GM18511 (cell line): ENCODE results near the gene MATN1.

Source experiments
- ATAC-seq: cut with Tn5 transposase; IDR thresholded peaks from one replicate; pipeline ENCODE4 v1.9.1; 2021; ENCODE audit warnings: mild to moderate bottlenecking, moderate library complexity; ENCODE audit not compliant: unreplicated experiment

MATN1 gene

DNA sequence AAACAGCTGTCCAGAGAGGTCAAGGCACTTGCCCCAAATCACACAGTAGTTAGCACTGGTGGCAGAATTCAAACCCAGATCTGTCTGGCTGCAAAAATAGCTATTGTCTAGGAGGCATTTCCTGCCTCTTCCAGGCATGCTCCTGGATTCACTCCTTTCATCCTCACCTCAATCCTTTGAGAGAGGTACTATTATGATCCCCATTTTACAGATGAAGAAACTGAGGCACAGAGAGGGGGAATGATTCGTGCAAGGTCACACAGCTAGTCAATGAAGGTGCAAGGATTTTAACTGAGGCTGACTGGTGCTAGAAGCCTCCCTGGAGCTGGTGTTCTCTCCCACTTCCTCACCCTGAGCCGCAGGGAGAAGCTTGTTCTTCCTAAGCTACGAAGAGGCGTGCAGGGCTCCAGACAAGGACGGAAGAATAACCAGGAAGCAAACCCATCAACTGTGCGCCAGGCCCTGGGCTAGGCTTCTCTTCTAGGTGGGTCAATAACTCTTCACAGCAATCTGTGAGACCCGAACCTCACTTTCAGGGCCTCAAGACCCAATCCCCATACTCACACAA, 34.8 kb upstream of the MATN1 start:
- no peak for ATAC-seq

DNA sequence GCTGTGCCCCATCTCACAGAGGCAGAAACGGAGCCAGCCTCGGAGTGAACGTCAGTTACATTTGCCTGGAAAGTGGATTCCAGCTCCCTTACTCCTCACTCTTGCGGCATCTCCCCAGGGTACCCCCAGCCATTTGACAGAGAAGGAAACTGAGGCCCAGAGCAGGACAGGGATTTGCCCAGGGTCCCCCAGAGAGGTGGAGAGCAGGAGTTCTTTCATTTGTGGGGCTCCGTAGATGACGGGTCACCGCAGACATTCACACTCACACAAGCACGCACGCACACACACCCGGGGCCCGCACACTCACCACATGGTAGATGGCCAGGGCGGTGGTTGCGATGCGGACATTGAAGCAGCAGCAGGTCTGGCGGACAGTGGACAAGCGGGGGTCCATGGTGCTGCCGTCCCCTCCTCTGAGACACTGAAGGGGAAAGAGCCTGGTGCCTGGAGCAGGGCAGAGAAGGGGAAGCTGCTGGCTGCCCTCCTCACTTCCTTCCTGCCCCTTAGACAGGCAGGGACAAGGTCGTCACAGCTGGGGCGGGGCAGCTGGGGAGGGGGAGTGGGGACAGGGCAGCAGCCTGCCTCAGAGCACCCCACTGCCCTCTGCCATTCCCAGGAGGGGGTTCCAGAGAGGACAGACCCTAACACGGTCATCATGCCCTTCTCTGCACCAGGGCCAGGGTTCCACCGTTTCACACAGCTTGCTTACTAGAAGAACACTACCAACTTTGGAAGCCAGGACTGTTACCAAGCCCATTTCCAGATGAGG, 34.2 kb upstream of the MATN1 start, which contains the start of gene LAPTM5:
Gene LAPTM5, minus strand, starts transcription at position 423 of the 769 bp plus-strand sequence. Its CDS starts 29 bp downstream, at position 394.
- no peak for ATAC-seq

DNA sequence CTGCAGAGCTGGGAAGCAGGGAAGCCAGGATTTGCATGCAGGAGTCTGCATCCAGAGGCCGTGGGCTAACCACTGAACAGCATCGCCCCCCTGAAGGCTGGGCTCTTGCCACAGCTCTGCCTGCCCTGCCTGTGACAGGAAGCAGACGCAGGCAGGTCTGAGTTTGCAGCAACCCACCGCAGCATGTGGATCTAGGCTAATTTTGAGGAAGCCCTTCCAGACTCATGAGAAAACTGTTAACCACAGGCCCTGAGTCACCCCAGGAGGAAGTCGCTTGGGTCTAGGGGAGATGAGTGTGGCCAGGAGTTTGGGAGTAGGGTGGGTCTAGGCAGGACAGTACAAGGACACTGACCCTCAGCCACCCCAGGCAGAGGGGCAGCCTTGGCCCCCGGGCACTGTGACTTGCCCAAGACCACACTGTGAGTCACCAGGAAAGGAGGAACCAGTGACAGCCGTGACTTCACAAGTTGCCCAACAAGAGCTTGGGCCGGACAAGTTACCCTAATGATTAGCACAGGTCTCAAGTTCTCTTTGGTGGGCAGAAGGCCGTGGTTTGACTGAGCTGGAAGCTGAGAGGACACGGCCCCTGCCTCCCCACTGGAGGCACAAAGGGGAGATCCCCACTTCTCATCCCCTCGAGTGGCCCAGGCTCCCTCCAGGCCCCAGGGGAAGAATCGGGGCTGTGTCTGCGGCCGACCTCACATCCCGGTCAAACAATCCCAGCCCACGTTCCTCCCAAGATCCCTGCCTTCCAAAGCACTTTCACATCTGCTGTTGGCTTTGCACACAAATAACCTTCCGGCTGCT, 33.4 kb upstream of the MATN1 start:
- no peak for ATAC-seq

DNA sequence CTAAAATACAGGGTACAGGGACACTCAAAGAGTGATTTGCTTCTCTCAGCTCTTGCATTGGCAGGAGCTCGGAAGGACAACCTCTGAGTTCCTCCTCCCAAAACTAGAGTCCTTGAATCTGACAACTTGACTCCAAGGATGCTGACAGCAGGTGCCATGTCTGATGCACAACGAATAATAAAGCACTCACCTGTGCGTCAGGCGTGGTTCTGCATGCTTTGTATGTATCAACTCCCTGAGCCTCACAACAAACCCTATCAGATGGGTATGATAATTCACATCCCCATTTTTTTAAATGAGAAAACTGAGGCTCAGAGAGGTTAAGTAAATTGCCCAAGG, 32.8 kb upstream of the MATN1 start:
- no peak for ATAC-seq

DNA sequence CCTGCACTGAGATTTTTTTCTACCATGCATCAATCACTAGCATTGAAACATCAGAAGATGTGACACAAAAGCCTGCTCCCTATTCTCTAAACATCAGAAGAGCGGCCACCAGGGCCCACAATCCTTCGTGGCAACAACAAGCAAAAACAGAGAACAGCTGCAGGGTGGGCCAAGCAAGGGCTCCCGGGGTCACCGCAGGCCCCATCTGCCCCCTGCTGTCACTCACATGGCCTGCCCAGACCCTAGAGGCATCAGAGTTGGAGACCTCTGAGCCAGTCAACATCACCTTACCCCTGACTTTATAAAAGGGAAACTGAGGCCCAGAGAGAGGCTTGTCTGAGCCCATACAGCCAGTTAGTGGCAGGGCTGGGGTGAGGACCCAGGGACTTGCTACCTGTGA, 32.4 kb upstream of the MATN1 start:
- ATAC-seq, result no peak

DNA sequence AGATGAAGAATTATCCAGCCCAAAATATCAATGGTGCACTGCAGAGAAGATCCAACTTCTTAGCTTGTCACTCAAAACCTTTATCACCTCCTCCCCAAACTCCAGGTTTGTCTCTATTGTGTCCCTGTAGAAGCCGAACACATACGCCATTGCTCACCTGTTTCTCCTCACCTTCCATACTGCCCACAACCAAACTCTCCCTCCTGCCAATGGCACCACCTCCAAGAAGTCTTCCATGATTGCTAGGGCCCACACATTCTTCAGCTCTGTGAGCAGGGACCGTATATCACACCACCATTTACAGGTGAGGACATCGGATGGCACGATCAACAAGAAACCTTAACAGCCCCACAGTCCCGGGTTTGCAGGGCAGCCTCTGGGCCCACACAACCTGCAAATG, 31.9 kb upstream of the MATN1 start:
- no peak for ATAC-seq

DNA sequence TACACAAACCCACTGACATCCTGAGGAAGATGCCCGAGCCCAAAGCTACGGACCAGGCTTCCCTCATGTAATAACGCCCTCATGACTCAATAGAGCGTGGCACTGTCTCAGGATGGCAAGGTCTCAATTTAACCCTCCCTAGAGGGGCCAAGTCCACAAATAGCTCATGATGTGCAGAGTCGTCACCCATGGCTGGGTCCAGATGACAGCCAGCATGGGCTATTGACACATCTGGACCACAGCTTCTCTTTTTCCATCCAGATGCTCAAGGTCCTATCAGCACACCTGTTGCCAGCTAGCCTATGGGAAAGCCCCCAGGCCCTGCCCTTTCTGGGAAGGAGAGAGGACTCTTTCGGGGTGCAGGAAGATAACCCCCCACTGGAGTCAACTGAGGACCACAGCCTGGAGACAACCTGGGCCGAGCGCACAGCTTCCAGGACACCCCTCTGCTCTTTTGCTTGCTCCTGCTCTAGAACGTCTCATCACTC, 31.3 kb upstream of the MATN1 start:
- ATAC-seq, result peak; percentile 48

DNA sequence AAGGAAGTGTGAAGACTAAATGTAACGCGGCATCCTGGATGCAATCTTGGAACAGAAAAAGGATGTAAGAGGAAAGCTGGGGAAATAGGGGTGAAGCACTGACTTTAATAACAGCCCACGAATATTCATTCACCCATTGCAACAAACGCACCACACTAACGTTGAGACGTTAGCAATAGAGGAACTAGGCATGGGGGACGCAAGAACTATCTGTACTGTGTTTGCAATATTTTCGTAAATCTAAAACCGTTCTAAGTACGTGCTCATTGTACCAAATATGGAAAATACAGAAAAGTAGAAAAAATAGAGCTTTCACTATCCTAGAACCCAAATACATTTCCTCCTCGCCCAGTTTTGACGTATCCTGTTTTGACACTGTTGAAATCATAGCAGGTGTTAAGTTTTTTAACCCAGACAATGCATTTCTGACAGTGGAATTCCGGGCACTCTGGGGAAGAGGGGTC, 30.3 kb upstream of the MATN1 start:
- no peak for ATAC-seq

DNA sequence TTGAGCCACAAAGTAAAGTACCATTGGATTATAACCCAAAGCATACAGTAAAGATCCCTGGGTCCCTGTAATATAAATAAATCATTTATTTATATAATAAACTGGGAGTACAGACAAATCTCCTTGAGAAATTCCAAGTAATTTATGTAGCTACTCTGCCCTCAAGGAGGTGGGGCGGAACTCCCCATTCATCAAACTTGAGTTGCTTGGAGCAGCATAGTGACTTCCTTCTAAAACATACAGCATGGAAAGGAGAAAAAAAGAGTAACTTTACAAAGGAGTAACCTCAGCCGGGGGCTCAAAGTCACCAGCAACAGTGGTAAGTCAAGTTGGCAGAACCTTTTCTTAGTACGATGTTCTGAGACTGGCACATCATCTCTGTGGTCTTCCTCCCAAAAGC, 29.7 kb upstream of the MATN1 start:
- no peak for ATAC-seq

DNA sequence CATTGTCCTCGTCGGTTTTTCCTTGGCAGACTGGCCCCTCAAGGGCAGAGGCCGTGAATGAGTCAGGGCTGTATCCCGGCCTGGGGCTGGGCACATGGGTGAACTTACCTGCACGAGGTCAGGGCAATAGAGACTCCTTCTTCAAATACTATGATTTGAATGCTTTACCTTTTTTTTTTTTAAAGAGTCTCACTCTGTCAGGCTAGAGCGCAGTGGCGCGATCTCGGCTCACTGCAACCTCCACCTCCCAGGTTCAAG, 29.2 kb upstream of the MATN1 start:
- no peak for ATAC-seq

DNA sequence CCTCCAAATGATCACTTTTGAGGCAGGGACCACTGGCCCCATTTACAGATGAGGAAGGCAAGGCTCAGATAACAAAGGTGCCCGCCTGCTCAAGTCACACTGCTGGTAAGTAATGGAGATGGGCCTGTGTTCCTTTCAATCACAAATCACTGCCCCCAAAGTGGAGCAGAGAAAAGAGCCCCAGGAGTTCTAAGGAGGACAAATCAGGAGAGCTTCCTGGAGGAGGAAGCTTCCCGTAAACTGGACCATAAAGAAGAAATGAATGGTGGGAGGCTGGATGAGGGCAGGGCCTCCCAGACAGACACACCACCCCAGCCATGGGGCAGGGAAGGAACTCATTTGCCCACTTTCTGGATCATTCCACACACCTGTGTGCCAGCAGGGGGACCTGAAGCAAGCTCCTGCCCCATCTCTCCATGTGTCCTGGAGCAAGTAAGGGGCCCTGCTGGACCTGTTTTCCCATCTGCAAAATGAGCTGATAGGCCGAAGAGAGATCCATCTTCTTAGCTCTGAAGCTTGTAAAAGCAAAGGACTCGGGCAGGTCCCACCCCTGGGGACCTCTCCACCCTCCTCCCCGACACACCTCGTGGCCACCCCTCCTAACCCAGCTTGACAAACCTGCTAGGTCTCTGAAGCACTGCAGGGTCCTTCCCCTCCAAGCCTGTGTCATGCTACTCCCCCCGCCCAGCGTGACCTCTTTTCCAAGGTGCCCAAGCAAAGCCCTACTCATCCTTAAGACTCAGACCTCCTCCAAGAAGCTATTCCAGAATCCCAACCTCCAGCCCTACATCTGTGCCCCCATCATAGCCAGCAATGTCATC, 28.7 kb upstream of the MATN1 start:
- ATAC-seq, result no peak

DNA sequence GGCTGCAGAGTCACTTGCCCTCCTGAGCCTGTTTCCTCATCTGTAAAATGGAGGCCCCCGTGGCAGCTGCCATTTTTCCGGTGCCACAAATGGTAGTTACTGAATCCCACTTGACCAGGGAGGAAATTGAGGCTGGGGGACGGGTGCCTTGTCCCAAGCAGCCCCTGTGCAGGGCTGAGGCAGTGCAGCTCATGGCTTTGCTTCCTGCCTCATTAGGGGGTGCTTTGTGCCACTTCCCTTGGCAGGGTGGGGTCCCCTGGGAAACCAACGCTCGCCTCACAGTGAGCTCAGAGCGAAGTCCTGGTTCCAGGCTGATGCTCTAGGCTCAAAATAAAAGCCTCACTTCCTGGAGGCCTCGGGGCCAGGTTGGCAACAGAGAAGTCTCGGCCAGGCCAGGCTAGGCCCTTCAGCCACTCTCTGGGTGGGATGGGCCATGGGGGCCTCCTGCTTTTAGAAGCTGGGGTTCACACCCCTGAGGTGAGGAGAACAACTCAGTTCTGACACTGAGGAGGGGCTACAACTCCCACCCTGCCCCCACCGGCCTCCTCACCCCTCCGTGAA, 27.4 kb upstream of the MATN1 start:
- ATAC-seq, result no peak

DNA sequence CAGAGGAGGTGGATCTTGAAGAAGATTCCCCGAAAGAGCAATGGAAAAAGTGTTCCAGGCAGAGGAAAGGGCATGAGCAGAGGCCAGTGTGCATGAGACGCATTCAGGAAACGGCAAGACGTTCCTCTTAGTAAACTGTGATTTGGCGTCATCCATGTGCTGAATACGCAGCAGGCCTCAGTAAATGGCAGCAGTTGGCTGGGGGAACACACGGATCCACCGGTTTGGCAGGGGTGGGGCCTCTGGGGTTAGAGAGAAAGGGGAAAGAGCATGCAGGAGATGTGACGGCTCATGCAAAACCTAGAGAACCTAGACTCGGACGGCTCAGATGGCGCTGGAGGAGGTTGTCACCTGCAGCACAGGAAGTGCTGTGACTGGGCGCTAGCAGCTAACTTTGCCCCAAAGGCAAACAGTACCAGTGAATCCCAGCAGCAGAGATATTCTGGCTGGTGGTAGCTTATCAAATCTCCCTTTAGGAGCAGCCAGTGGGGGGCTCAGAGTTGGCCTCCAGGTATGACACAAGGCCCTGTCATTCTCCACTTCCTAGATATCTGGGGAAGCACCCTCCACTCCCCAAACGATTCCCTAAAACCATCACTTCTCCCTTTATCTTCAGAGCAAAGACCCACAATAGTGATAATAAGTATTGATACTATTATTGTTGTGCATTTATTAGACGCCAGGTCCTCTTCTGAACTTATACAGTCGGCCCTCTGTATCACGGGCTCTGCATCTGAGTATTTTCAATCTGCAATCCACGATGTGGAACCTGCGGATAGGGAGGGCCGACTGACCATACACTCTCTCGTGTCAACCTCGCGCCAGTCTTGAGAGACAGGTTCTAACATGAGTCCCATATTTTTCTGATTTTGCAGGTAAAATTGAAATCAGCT, 26.6 kb upstream of the MATN1 start:
- no peak for ATAC-seq

DNA sequence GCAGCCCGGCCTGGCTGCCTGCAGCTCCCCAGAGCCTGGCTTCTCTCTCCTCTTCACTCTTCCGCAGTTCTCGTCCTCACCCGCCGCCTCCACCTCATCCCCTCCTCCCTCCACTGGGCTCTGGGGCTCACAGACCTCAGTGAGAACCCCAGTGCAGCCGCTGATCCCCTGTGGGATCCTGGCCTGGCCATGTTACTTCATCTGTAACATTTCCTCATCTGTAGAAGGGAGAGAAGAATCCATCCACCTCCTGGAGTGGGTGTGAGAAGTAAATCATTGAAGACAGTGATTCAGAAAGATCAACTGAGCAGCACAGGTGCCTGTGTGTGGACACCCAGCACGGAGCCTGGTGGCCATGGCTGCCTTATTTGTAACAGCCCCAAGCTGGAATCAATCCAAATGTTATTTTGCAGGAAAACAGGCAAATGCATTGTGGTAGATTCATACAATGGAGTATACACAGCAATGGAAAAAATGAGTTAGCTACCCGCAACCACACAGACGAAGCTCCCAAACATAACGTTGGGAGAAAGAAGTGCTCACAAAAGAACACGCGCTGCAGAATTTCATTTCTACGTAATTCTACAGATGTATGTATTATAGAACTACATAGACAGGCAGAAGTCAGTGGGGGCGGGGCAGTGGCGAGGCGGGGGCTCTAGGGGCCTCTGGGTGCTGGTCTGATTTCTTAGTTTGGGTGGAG, 25.5 kb upstream of the MATN1 start:
- peak; percentile 26 for ATAC-seq

DNA sequence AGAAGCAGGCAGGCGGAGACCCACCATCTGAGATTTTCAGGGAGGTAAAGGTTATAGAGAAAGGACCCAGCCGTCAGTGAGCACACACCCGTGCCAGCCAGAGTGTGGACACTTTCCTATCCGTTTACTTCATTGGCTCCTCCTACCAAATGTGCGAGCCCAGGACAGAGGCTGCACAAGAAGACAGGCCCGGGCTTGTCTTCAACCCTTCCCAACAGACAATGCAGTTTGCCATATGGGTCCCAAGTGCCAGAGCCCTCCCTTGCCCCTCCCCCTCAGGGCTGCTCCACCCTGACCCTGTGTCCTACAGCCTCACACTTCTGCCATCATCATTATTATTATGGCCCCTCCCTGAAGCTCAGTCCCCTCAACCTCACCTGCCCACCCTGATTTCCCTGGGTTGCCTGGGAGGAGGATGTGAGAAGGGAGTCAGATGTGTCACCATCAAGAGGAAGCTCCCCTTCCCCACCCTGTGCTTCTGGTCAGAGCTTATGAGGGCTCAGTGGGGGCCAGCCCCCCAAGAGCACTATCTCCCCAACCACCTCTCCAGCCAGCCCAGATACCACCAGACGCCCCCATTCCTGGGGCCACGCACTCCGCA, 24.8 kb upstream of the MATN1 start:
- peak; percentile 14 for ATAC-seq

DNA sequence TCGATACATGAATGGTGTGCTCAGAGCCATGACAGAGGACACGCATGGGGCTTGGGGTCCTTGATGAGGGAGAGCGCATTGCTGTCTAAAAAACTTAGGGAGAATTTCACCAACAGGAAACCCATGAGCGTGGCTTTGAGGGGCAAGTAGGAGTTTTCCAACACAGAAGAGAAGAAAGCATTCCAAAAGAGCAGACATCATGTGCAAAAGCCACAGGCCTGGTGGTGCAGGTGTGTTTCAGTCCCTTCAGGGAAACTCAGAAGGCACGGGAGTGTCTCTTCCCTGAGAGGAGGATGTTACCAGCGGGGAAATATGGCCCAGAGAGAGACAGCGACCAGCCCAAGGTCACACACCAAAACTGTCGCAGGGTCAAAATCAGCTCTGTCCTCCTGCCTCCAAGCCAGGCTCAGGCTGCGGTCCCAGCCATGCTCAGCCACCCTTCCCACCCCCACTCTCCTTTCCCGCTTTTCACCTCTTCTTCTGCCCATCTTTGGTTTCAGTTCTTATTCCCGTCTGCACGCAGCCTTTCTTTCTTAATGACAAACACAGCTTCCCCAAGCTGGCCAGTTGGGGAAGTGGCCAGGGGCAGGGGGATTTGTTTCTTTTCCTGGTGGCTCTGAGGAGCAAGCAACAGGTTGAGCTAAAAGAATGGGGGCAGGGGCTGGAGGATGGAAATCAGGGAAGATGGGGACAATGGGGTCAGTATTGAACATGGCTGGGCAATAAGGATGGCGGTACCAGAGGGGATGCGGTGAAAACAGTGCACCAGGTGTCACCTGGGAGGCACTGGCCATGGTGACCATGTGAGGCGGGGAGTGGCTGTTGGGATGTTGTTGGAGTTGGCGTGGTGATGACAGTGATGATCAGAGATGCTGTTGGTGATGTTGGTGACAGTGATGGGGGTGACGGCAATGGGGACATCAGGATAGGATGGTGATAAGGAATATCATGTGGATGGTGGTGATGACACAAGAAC, 23.9 kb upstream of the MATN1 start:
- ATAC-seq, result no peak

DNA sequence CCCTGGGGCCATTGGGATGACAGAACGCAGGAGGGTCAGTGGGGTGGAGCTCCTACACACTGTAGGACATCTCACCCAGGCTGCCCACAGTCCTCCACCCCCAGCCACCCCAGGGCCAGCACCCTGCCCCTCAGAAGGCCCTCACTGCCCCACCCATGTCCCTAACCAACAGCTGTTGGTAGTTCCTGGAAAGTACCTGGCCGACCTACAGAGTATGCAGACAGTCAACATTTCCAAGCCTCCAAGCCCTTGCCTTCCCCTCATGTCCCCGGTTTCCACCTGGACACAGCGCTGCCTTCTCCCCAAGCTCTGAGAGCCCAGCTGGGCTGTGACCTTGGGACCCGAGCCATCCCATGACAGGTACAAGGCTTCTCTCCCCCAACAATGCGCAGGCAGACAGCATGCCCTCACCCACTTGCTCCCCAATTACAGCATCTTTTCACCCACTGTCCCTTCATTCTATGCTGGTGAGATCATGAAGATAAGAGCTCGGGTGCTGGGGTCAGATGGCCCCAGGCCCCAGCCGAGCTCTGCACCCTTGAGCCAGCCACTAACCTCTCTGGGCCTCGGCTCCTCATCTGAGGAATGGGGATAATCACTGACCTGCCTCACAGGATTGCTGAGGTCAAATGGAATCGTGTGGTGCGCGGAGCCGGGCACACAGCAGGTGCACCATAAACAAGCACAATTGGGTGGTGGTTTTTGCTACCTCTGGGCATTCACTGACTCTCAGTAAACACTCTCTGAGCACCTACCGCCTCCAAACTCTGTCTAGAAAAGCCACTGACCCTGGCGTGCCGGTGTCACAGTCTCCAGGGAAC, 23.0 kb upstream of the MATN1 start:
- ATAC-seq, result no peak
